ENCODE results near the gene LIN7A. TPM values are rescaled to one million over a fixed set of nuclear protein-coding genes. Genes with fewer than 3 reads are reported as not detected.

The LIN7A gene
- total and polyA plus RNA-seq, 2 experiments from 2014 or later, result 5.2 to 9.9 TPM

DNA sequence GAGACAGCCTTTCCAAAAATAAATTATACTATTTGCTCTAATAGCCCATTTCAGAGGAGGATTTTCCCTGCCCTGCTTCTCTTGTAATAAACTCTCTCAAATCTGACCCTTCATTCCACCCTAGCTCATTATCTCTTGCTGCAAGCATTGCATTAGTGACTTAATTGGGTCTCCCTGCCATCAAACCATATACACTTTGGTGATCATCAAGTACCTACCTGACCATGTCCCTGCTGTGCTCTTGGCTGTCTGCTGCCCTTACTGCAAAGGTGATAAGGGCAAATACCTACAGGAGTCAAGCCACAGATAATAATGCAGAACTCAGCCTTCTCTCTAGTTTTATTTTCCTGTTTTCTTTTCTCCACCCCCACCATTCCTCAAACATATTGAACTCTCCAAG is 88.4 kb downstream of the LIN7A start:
- H3K9me2 ChIP-seq (replicated peaks; ENCODE audit: insufficient read depth), result no peaks in the 10 kb centered on the region
- no peak overlapping the region for H3K4me3 ChIP-seq
- no peaks in the 10 kb centered on the region for H3K36me3 ChIP-seq (replicated peaks; ENCODE audit: insufficient read depth, low read depth)
- H4K20me1 ChIP-seq (ENCODE audit: insufficient read depth, poor library complexity, severe bottlenecking), result no peaks in the 10 kb centered on the region
- H3K4me2 ChIP-seq, result no peak overlapping the region
- no peaks in the 10 kb centered on the region for H3K27me3 ChIP-seq
- no peak overlapping the region for H3K27ac ChIP-seq
- no peak for TF ChIP-seq EZH2 (IDR thresholded peaks at IDR 0.05; ENCODE audit: borderline replicate concordance)
- no peaks in the 10 kb centered on the region for H3K4me1 ChIP-seq (ENCODE audit: insufficient read depth)
- H3K79me2 ChIP-seq, result no peaks in the 10 kb centered on the region
- no peak for DNase-seq (ENCODE audit: low spot score)
- H3K9me3 ChIP-seq (ENCODE audit: low read depth), result no peaks in the 10 kb centered on the region
- no peak overlapping the region for H2AFZ ChIP-seq

DNA sequence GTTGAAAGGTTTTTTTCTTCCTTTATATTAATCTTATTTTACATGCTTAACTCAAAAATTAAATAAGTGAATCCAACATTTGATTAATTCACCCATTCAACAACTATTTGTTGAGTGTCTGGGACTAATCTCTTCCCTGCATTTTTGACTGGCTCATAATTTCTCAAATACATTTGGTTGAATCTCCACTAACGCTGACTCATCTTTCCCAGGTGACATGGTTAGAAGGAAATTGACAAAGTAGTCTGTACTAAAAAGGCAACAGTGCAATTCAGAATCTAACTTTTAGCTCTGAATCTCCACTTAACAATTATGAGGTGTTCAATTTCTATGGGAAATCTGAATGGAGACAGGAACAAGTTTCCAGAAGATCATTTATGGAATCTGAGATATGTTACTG is 88.9 kb downstream of the LIN7A start:
- Histone ChIP-seq H2AFZ (no peak overlapping the region), H3K4me1 (ENCODE audit: insufficient read depth) (no peaks in the 10 kb centered on the region), H3K9me3 (ENCODE audit: low read depth) (no peaks in the 10 kb centered on the region), H3K4me2 (no peak overlapping the region), H3K9me2 (replicated peaks; ENCODE audit: insufficient read depth) (no peaks in the 10 kb centered on the region), H3K79me2 (no peaks in the 10 kb centered on the region), H3K27me3 (no peaks in the 10 kb centered on the region), H4K20me1 (ENCODE audit: insufficient read depth, poor library complexity, severe bottlenecking) (no peaks in the 10 kb centered on the region), H3K36me3 (replicated peaks; ENCODE audit: insufficient read depth, low read depth) (no peaks in the 10 kb centered on the region), H3K4me3 (no peak overlapping the region), H3K27ac (no peak overlapping the region)
- DNase-seq (ENCODE audit: low spot score), result no peak
- WGBS (ENCODE audit: low lambda C conversion rate, missing lambda C conversion rate), result 78% methylated on average over 1 of the region's 1 CpG
- TF ChIP-seq EZH2phosphoT487 (IDR thresholded peaks at IDR 0.05; ENCODE audit: low read depth, severe bottlenecking, unreplicated experiment), result no peak

DNA sequence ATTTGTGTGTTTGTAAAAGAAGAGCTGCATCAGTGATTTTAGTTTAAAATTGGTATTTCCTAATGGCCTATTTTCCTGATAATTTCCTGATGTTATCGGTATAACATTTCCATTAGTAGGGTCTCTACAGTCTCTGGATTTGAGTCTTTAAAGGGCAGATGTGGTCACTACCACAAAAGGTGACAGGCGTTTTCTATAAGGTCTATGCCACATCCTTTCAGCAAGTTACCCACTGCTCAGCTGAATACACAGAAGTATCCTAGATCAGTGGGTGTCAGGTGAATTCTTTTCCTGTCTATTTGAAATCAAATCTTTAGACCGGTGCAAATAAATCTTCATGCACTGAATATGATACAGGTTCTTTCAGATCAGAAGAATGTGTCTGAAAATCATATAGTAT is 90.2 kb downstream of the LIN7A start:
- H3K4me2 ChIP-seq, result no peak overlapping the region

DNA sequence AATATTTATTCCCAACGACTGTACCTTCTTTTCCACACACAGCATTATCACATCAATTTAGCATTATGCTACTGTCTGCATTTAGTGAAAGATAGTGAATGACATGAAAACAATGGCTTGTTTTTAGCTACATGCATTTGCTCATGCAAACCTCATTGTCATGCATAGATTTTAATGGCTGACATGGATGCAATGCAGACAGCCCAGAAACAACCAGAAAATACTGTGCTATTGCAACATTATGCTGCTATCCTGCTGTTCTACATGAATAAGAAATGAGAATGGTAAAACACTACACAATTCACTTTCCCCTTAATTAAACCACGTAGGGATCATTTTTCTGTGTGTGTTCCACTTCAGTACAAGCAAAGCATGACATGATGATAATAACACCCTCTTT is 90.8 kb downstream of the LIN7A start:
- Histone ChIP-seq H4K20me1 (ENCODE audit: insufficient read depth, poor library complexity, severe bottlenecking) (no peaks in the 10 kb centered on the region), H3K9me2 (replicated peaks; ENCODE audit: insufficient read depth) (no peaks in the 10 kb centered on the region), H2AFZ (no peak overlapping the region), H3K36me3 (replicated peaks; ENCODE audit: insufficient read depth, low read depth) (no peaks in the 10 kb centered on the region), H3K4me2 (no peak overlapping the region), H3K4me1 (ENCODE audit: insufficient read depth) (no peaks in the 10 kb centered on the region), H3K9me3 (ENCODE audit: low read depth) (no peaks in the 10 kb centered on the region), H3K27me3 (no peaks in the 10 kb centered on the region), H3K4me3 (no peak overlapping the region), H3K27ac (no peak overlapping the region), H3K79me2 (no peaks in the 10 kb centered on the region)
- WGBS (ENCODE audit: low lambda C conversion rate, missing lambda C conversion rate), result 44% methylated on average over 2 of the region's 2 CpGs
- TF ChIP-seq EZH2 (IDR thresholded peaks at IDR 0.05; ENCODE audit: borderline replicate concordance) (no peak), EZH2phosphoT487 (IDR thresholded peaks at IDR 0.05; ENCODE audit: low read depth, severe bottlenecking, unreplicated experiment) (no peak)
- TF ChIP-seq, protein P1, sequence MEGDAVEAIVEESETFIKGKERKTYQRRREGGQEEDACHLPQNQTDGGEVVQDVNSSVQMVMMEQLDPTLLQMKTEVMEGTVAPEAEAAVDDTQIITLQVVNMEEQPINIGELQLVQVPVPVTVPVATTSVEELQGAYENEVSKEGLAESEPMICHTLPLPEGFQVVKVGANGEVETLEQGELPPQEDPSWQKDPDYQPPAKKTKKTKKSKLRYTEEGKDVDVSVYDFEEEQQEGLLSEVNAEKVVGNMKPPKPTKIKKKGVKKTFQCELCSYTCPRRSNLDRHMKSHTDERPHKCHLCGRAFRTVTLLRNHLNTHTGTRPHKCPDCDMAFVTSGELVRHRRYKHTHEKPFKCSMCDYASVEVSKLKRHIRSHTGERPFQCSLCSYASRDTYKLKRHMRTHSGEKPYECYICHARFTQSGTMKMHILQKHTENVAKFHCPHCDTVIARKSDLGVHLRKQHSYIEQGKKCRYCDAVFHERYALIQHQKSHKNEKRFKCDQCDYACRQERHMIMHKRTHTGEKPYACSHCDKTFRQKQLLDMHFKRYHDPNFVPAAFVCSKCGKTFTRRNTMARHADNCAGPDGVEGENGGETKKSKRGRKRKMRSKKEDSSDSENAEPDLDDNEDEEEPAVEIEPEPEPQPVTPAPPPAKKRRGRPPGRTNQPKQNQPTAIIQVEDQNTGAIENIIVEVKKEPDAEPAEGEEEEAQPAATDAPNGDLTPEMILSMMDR (IDR thresholded peaks at IDR 0.05; ENCODE audit: poor library complexity), result no peak
- no peak for DNase-seq (ENCODE audit: low spot score)

More for the DNA sequence above, 90.2 kb downstream of the LIN7A start:
- DNase-seq (ENCODE audit: low spot score), result no peak
- Histone ChIP-seq H3K4me1 (ENCODE audit: insufficient read depth) (no peaks in the 10 kb centered on the region), H3K9me2 (replicated peaks; ENCODE audit: insufficient read depth) (no peaks in the 10 kb centered on the region), H3K27ac (no peak overlapping the region), H3K79me2 (no peaks in the 10 kb centered on the region), H3K4me3 (no peak overlapping the region), H3K9me3 (ENCODE audit: low read depth) (no peaks in the 10 kb centered on the region), H3K27me3 (no peaks in the 10 kb centered on the region), H4K20me1 (ENCODE audit: insufficient read depth, poor library complexity, severe bottlenecking) (no peaks in the 10 kb centered on the region), H3K36me3 (replicated peaks; ENCODE audit: insufficient read depth, low read depth) (no peaks in the 10 kb centered on the region), H2AFZ (no peak overlapping the region)
- TF ChIP-seq, protein P1 (IDR thresholded peaks at IDR 0.05; ENCODE audit: poor library complexity), result no peak
- no peak for TF ChIP-seq EZH2 (IDR thresholded peaks at IDR 0.05; ENCODE audit: borderline replicate concordance)
- TF ChIP-seq EZH2phosphoT487 (IDR thresholded peaks at IDR 0.05; ENCODE audit: low read depth, severe bottlenecking, unreplicated experiment), result no peak
- 85% methylated on average over 3 of the region's 3 CpGs for WGBS (ENCODE audit: low lambda C conversion rate, missing lambda C conversion rate)
